ENCODE measurements around the gene SLC35F2.

GRCh38 chr11:107744736-107745135 lies 113.9 kb downstream of the SLC35F2 start:
- TF ChIP-seq, protein P1, sequence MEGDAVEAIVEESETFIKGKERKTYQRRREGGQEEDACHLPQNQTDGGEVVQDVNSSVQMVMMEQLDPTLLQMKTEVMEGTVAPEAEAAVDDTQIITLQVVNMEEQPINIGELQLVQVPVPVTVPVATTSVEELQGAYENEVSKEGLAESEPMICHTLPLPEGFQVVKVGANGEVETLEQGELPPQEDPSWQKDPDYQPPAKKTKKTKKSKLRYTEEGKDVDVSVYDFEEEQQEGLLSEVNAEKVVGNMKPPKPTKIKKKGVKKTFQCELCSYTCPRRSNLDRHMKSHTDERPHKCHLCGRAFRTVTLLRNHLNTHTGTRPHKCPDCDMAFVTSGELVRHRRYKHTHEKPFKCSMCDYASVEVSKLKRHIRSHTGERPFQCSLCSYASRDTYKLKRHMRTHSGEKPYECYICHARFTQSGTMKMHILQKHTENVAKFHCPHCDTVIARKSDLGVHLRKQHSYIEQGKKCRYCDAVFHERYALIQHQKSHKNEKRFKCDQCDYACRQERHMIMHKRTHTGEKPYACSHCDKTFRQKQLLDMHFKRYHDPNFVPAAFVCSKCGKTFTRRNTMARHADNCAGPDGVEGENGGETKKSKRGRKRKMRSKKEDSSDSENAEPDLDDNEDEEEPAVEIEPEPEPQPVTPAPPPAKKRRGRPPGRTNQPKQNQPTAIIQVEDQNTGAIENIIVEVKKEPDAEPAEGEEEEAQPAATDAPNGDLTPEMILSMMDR (IDR thresholded peaks at IDR 0.05): no peak
- no peak for TF ChIP-seq ZFX (IDR thresholded peaks at IDR 0.05; ENCODE audit: borderline replicate concordance)

Measured in 22Rv1 (cell line).